Renal cortex interstitium (tissue), 15 donors: Measurements from ENCODE around the gene RIPOR2. TPM values are rescaled to one million over a fixed set of nuclear protein-coding genes. Genes with fewer than 3 reads are reported as not detected.

ENCODE experiments used
- DNase-seq, 11 donors: peaks; one replicate each; pipeline ENCODE4 v3.0.0-alpha.2; 2013; ENCODE audit warnings: low read depth in 9 of 11, low spot score in 4 of 11; ENCODE audit errors: extremely low read depth in 1 of 11
- long read RNA-seq, 16 experiments: transcript quantifications; one replicate each; lab custom pipeline, GENCODE V29; 2026
- polyA plus RNA-seq, 3 donors: library from polyadenylated mRNA; unstranded; fragments of 120-200 nt; gene quantifications; one replicate each; pipeline ENCODE4 v1.2.1, GENCODE V29; 2013; ENCODE audit not compliant: insufficient read length in 3 of 3

Gene RIPOR2, protein sequence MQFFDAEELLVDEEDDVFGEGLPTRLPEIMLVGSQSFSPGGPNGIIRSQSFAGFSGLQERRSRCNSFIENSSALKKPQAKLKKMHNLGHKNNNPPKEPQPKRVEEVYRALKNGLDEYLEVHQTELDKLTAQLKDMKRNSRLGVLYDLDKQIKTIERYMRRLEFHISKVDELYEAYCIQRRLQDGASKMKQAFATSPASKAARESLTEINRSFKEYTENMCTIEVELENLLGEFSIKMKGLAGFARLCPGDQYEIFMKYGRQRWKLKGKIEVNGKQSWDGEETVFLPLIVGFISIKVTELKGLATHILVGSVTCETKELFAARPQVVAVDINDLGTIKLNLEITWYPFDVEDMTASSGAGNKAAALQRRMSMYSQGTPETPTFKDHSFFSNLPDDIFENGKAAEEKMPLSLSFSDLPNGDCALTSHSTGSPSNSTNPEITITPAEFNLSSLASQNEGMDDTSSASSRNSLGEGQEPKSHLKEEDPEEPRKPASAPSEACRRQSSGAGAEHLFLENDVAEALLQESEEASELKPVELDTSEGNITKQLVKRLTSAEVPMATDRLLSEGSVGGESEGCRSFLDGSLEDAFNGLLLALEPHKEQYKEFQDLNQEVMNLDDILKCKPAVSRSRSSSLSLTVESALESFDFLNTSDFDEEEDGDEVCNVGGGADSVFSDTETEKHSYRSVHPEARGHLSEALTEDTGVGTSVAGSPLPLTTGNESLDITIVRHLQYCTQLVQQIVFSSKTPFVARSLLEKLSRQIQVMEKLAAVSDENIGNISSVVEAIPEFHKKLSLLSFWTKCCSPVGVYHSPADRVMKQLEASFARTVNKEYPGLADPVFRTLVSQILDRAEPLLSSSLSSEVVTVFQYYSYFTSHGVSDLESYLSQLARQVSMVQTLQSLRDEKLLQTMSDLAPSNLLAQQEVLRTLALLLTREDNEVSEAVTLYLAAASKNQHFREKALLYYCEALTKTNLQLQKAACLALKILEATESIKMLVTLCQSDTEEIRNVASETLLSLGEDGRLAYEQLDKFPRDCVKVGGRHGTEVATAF
- 1 to 10 TPM; 6.6 to 8.8 (median 8.4) TPM for polyA plus RNA-seq
- long read RNA-seq, donor 1 = 0 reads
- long read RNA-seq, donor 2 = 0 reads
- long read RNA-seq, donor 3 = 0 reads
- long read RNA-seq, donor 4, partial matches to known transcripts = 0 of 1 reads
- long read RNA-seq, donor 4, other reads (novel, unspliced or antisense) = 0 of 1 reads
- long read RNA-seq, donor 5 = 0 reads
- long read RNA-seq, donor 6 = 0 reads
- long read RNA-seq, donor 7 = 0 reads
- long read RNA-seq, donor 8 = 0 reads
- long read RNA-seq, donor 9 = 0 reads
- long read RNA-seq, donor 10 = 0 reads
- long read RNA-seq, donor 11 = 0 reads
- long read RNA-seq, donor 12 = 0 reads
- long read RNA-seq, donor 13 = 0 reads
- long read RNA-seq, donor 14 = 0 reads
- long read RNA-seq, donor 15 = 0 reads
- long read RNA-seq, donor 16, partial matches to known transcripts = 0 of 1 reads
- long read RNA-seq, donor 16, other reads (novel, unspliced or antisense) = 0 of 1 reads

DNA sequence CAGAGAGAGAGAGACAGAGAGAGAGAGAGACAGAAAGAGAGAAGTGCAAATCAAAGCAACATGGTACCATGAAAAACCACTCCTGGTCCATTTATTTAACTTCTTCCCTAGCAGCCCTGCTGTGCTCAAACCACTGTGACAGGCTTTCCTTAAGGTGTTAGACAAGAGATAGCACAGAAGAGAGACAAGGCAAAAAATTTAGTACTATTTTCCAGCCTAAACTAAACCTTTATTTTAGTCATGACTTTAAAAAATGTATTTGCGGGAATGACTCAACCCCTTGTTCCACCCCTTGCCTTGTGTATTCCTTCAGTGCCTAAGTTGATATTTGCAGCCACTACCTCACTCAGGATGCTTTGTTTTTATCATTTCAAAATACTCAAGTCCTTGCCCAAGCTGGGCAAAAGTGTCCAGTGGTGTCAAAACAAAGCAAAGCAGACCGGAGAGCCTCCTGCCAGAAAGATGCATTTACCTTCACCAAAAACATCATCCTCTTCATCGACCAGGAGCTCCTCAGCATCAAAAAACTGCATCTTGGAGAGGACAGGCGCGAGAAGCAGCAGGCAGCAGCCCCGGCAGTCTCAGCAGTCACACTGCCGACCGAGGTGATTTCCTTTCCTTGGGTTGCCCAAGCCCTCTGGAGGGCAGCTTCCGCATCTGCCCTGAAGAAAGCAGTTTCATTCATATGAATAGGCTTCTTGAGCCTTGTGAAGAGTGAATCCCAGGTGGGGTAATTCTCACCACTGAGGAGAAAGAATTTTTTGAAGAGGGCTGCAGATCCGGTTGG lies at the start of gene RIPOR2:
Gene RIPOR2 (minus strand): TSS at position 595 of the 787 bp plus-strand sequence. CDS start 62 bp downstream, at position 533.
- no peak for DNase-seq

DNA sequence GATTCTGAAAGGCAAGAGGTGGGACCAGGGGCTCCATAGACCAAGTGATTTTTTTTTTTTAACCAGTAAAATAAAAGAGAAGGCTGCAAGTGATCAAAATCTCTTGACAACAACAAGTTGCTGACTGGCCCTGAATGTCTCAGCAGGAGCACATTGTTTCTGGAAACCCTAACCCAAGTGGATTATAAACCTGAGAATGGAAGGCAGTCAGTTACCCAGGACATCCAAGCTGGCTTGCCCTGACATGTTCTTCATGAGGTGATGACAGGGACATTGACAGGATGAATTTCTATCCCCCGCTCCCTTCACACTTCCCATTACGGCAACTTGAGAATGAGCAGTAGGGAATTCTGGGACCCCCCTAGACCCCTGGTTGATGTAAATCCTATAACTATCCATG lies 49.6 kb upstream of the RIPOR2 start:
- DNase-seq = no peak

DNA sequence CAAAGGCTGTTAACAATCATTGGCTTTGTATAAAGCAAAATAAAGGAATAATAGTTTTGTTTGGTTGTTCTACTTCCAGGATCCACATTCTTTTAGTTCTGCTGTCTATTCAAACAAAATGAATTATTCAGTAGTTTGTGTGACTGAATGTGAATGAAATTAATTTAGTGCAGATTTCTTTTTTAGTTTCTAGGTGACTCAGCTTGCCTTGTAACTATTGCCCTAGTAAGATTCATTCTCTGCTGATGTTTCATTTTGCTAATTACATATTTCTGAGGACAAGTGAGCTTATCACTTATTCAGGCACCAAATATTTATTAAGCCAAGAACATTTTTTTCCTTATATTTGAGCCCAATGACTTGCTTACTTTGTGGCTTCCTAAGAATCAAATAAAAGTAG lies 46.5 kb upstream of the RIPOR2 start:
- no peak for DNase-seq

DNA sequence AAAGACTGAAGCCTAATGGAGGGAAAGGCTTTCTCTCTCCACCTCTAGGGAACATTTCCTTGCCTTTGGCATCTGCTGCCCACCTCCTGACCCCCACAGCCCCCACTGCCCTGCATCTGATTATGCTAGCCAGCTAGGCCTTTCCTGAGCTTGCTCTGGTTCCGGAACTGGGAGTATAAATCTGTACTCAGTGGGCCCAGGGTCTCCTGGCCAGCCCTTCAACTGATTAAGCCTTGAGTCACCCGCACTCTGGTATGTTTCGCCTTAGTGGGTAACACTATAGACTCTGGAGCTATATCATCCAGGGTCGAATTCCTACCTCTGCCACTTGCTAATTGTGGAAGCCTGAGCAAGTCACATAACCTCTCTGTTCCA lies 45.6 kb upstream of the RIPOR2 start:
- no peak for DNase-seq

DNA sequence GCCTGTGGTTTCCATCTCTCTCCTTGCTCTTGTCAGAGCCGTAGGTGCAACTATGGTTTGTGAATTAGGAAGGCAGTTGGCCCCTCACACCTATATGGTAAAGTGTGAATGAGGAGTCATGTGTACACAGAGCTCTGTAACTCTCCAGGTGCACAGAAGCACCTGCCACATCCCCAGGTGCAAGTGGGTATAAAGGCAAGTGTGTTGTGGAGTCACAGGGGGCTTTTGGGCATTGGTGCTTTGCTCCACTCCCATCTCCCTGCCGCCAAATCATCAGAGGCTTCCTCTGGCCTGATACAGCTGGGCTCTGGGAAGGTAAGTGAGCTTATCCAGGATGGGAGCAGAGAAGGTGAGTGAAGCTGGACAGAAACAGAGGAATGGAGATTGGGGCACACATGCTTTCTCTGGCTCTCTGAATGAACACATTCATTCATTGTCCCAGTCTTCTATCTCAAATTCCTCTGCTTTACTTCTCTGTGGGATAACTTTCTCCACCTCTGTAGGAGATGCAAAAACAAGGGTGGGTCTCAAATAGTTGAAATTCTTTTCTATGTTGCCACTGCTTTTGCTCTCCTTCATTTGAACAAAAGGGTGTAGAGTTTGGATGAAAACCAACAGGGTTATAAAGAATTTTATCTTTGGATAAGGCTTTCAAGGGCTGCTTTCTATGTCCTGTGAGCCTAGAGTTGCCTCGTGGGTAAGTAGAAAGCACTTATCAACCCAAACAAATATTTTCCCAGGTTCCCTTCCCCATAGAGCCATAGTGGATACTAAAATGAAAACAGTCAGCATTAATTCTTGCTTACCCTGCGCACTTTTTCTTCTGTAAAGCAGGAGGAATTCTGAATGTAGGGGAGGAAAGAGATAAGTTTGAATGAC lies 45.0 kb upstream of the RIPOR2 start:
- no peak for DNase-seq

DNA sequence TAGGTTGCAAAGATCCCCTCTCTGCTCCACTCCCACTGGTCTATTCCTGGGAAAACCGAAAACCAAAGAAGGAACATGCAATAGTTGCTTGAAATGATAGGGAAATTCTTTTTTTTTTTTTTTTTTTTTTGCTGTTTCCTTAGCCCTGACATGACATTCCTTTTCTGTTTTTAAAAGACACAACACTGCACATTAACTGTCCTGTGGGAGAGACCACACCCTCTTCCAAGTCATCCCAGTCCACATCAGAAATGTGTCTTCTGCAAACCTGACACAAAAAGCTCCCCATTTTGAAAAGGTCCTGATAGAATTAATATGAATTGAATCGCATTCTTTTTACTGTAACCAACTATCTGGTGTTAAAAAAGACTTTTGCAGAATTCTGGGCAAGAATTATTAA lies 43.4 kb upstream of the RIPOR2 start:
- no peak for DNase-seq

DNA sequence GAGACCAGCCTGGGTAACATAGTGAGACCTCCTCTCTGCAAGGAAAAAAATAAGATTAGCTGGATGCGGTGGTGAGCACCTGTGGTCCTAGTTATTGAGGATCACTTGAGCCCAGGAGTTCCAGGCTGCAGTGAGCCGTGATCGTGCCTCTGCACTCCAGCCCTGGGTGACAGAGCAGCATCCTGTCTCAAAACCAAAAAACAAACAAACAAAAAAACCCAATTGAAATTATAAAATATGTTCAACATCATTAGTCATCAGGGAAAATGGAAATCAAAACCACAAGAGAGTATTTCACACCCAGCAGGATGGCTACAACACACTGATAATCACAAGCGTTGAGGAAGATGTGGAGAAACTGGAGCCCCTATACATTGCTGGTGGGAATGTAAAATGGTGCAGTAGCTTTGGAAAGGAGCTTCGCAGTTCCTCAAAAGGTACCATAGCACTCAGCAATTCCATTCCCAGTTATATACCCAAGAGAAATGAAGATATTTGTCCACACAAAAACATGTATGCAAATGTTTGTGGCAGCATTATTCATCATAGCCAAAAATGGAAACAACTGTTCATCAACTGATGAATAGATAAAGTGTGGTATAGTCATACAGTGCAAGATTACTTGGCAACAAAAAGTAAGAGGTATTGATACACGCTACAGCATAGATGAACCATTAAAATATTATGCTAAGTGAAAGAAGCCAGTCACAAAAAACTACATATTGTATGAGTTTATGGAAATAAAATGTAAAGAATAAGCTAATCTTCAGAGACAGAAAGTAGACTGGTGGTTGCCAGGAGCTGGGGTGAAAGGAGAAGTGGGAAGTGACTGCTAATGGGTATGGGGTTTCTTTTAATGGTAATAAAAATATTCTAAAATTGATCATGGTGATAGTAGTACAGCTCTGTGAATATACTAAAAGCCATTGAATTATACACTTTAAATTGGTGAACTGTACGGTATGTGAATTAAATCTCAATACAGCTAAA lies 38.7 kb upstream of the RIPOR2 start:
- no peak for DNase-seq

DNA sequence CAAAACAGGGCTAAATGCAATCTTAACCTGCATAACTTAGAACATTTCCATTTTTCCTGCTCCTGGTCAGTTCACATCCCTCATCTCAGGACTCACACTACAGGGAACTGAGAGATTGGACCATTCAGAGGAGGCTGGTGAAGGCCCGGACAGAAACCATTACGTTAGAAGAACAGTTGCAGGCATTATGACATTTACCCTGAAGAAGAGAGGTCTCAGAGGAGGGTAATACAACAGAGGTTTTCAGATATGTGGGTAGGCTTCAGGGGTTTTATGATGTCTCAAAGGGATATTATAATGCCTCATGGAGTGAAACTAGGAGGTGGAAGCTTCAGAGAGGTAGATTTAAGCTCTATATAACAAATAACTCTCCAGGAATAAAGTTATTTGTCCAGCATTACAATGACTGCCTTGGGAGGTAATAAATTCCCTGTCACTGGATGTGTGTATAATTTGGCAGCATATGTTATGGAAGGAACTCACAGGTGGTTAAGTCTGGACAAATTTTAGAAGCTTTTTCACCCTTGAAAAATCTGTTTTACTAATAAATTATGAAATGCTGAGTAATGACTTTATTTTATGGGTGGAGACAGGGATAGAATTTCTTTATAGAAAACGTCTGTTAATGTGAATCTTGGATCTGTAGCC lies 36.7 kb upstream of the RIPOR2 start:
- DNase-seq = no peak

DNA sequence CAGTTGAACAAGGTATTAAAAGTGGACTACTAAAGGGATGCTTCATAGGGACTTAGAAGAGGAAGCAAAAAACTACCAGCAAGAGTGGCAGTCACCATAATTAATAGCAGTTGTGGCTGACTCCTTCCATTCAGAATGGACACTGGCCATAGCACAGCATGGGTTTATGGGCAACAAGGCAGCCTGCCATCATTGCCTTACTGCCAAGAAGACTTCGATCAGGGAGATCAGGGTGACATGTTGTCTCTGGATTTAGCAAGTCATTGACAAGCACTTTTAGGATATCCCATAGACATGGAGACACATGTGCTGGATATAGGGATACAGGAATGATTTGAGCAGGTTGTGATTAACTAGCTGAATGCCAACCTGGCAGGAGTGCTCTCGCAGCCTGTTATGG lies 35.3 kb upstream of the RIPOR2 start:
- DNase-seq = no peak

DNA sequence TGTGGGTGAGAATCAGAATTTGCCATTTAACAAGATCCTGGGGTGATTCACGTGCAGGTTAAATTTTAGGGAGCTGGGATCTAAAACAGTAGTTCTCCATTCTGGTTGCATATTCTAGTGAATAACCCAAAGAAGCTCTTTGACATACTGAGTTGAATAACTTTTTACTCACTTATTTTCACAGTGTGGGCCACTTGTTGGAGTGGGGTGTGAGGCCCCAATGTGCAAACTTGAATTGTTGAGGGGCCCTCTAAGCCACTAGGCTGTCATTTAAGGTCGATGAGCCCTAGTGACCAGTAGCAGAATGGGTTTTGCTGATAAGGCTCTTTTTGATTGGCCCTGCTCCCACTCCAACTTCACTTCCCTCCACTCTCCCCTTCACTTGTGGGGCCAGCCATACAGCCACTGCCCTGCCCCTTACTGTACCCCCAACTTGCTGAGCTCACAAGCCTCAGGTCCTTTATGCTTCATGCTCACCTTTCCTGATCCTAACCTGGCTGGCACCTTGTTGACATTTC lies 33.6 kb upstream of the RIPOR2 start:
- no peak for DNase-seq

DNA sequence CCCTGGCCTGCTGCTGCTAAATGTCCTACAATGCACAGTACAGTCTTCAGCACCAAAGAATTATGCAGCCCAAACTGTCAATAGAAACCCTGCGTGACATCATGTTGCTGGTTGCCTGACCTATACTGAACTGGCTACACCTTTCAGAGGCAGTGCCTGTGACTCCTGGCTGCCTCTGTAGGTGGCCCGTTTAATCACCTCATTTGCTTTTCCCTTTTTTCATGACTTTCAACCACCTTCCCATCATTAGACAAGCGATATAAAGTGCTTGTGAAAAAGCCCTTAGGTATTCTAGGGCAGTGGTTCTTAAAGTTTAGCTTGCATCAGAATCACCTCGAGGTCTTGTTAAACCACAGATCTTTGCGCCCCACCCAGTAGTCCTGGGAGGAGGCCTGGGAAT lies 33.0 kb upstream of the RIPOR2 start:
- DNase-seq = no peak

DNA sequence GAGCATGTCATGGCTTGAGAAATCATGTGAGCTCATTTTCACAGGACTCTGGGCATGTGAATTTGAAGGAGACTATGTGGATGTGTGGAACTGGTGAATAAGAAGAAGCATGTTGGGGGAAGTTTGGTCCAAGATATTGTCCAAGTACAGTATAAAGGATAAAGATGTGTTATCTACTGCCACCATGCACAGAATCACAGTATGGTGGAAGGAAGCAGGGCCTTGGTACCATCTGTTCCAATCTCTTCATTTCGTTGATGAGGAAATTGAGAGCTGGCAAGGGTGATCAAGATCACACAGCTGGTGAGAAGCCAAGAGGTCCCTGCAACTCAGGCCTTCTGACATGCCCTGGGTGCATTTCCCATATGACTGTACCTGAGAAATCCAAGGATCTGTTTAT lies 31.5 kb upstream of the RIPOR2 start:
- no peak for DNase-seq

DNA sequence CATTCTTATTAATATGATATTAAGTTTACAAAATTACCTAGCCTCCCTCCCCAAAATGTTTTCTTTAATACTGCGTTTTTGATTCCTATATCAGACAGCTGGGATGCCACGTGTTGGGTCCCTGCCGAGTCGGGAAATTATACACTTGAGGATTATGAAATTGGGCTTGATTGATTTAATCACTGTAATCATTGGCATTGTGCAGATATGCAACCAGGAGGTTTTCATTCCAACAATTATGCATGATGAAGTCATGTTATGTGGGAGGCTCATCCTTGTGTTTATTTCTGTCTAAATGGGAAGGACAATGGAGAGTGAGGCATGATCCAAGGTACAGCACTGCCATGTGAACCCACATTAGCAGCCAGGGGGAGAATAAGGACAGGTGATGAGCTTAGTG lies 30.6 kb upstream of the RIPOR2 start:
- no peak for DNase-seq

DNA sequence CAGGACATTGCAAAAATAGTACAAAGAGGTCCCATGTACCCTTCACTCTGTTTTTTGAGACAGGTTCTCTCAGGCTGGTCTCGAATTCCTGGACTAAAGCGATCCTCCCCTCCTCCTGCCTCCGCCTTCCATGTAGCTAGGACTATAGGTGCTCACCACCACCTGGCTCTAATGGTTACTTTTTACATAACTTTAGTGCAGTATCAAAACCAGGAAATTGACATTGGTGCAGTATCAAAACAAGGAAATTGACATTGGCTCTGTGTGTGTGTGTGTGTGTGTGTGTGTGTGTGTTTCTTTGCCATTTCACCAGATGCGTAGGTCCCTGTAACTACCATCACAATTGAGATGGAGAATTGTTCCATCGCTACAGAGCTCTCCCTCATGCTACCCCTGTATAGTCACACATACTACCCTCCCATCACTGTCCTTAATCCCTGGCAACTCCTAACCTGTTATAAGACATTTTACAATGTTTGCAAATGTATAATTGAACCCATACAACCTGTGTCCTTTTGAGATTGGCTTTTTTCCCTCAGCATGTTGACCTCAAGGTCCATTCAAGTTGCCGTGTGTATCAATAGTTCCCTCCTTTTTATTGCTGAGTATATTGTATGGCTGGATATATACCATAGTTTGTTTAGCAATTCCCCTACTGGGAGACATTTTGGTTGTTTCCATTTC lies 28.3 kb upstream of the RIPOR2 start:
- DNase-seq = no peak

DNA sequence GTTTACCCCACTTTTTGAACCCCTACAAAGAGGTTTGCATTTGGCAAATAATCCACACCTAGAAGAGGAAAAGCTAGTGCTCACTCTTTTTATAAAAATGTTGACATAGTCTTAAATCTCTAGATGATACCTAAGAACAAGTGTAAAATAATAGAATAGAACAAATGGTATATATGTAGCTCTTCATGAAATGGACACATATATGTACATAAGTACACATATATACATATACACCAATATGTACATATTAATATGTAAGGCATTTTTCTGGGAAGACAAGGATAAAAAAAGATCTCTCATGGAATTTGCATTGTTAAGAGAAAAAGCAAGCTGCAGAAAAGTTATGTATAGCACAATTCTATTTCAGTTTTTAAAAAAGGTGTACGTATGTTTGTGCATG lies 27.6 kb upstream of the RIPOR2 start:
- no peak for DNase-seq
